HepG2 (cell line): Measurements from ENCODE around the gene CCT3. TPM values are rescaled to one million over a fixed set of nuclear protein-coding genes. Genes with fewer than 3 reads are reported as not detected.

Experiments
- AHR ChIP-seq: IDR thresholded peaks from 2 replicates; pipeline ENCODE4 v1.6.1; 2018; ENCODE audit warnings: missing genetic modification reagents, missing compliant biosample characterization
- ARHGAP35 ChIP-seq: sonication (generic); formaldehyde crosslinking; IDR thresholded peaks from 2 replicates; pipeline ENCODE4 v1.9.0; 2022; ENCODE audit warnings: mild to moderate bottlenecking, inconsistent platforms, moderate library complexity, missing genetic modification reagents, borderline replicate concordance
- GZF1 ChIP-seq: sonication (generic); formaldehyde crosslinking; IDR thresholded peaks from 2 replicates; pipeline ENCODE4 v1.5.1; 2020; ENCODE audit warnings: mild to moderate bottlenecking, missing genetic modification reagents
- HNRNPUL1 ChIP-seq: fragments of 200-400 bp; formaldehyde crosslinking; IDR thresholded peaks from 2 replicates; pipeline ENCODE4 v1.6.1; 2017; ENCODE audit warnings: low read depth, mild to moderate bottlenecking, low read length, moderate library complexity
- IRF2 ChIP-seq: IDR thresholded peaks from 2 replicates; pipeline ENCODE4 v1.6.1; 2018; ENCODE audit warnings: missing genetic modification reagents, missing compliant biosample characterization
- IRX3 ChIP-seq: sonication (generic); formaldehyde crosslinking; IDR thresholded peaks from 2 replicates; pipeline ENCODE4 v1.8.1; 2023; ENCODE audit warnings: mild to moderate bottlenecking, low read depth, missing genetic modification reagents, borderline replicate concordance
- NFIB ChIP-seq: sonication (generic); formaldehyde crosslinking; IDR thresholded peaks from 2 replicates; pipeline ENCODE4 v1.9.0; 2021; ENCODE audit warnings: missing genetic modification reagents, mild to moderate bottlenecking, borderline replicate concordance
- ZNF484 ChIP-seq: sonication (generic); formaldehyde crosslinking; IDR thresholded peaks from 2 replicates; pipeline ENCODE4 v1.5.1; 2020; ENCODE audit warnings: mild to moderate bottlenecking, low read depth, missing genetic modification reagents, borderline replicate concordance
- ZNF512B ChIP-seq: sonication (generic); formaldehyde crosslinking; IDR thresholded peaks from 2 replicates; pipeline ENCODE4 v1.5.1; 2020; ENCODE audit warnings: missing genetic modification reagents, mild to moderate bottlenecking, borderline replicate concordance
- ZNF513 ChIP-seq: sonication (generic); formaldehyde crosslinking; conservative IDR thresholded peaks from 2 replicates; pipeline ENCODE4 v1.5.0; 2020; ENCODE audit warnings: missing genetic modification reagents
- ZNF775 ChIP-seq: sonication (generic); formaldehyde crosslinking; IDR thresholded peaks from 2 replicates; pipeline ENCODE4 v1.4.0; 2020; ENCODE audit warnings: missing genetic modification reagents, mild to moderate bottlenecking, moderate library complexity, borderline replicate concordance
- polyA plus RNA-seq, 8 experiments: library from polyadenylated mRNA; depleted of rRNA in 3 of 8; stranded (reverse) in 7 of 8; unstranded in 1 of 8; fragments of >200 nt; fragmentation: Illumina TruSeq in 4 of 8; extraction: Trizol in 4 of 8; gene quantifications; 2 replicates each; pipeline versions ENCODE4 v1.2.1 to v1.2.3, GENCODE V29; 2011 to 2016; ENCODE audit warnings: low read depth in 4 of 8, missing spikeins in 1 of 8, mixed read lengths in 1 of 8; ENCODE audit not compliant: insufficient read depth in 1 of 8
- total RNA-seq, 5 experiments: library from RNA; depleted of rRNA; stranded (reverse); fragments of >200 nt; fragmentation: Illumina TruSeq; extraction: Trizol; gene quantifications; 2 replicates each; pipeline ENCODE4 v1.2.3, GENCODE V29; 2016; ENCODE audit warnings: low read depth in 1 of 5
- TF ChIP-seq, protein P1 (sequence below): sonication (generic); formaldehyde crosslinking; IDR thresholded peaks from 2 replicates; pipeline ENCODE4 v1.5.0; 2020; ENCODE audit warnings: missing genetic modification reagents
- TF ChIP-seq, protein P2 (sequence below): sonication (generic); formaldehyde crosslinking; IDR thresholded peaks from 2 replicates; pipeline ENCODE4 v1.5.0; 2020; ENCODE audit warnings: mild to moderate bottlenecking, missing genetic modification reagents, borderline replicate concordance
- TF ChIP-seq, protein P3 (sequence below): sonication (generic); formaldehyde crosslinking; IDR thresholded peaks from 2 replicates; pipeline ENCODE4 v1.9.0; 2022; ENCODE audit warnings: low read depth, missing genetic modification reagents

CCT3 gene
- total and polyA plus RNA-seq, 2 of the 13 experiments (the other 11 are each of a cell fraction or from before 2014, with no cell fraction given) = 319 to 615 TPM

DNA sequence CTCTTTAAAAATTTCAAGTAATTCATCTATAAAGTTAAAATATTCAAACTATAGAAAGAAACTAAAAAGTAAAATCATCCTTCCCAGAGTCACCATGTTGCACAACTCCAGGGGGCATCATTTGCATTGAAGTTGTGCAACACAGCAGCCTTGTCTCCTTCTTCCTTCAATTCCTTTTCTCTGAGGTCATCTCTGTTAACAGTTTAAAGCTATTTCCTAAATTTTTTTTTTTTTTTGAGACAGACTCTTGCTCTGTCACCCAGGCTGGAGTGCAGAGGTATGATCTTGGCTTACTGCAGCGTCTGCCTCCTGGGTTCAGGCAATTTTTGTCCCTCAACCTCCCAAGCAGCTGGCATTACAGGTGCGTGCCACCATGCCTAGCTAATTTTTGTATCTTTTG lies 38.1 kb upstream of the CCT3 start (continued):
- TF ChIP-seq ZNF484 (CRISPR knock-in tag) (no peak), ZNF775 (no peak), ZNF513 (CRISPR knock-in tag) (no peak), IRX3 (no peak), IRF2 (no peak), GZF1 (CRISPR knock-in tag) (no peak), AHR (CRISPR knock-in tag) (no peak), ZNF512B (CRISPR knock-in tag) (no peak), ARHGAP35 (CRISPR knock-in tag) (no peak), NFIB (CRISPR knock-in tag) (no peak), HNRNPUL1 (no peak)
- TF ChIP-seq, protein P1, sequence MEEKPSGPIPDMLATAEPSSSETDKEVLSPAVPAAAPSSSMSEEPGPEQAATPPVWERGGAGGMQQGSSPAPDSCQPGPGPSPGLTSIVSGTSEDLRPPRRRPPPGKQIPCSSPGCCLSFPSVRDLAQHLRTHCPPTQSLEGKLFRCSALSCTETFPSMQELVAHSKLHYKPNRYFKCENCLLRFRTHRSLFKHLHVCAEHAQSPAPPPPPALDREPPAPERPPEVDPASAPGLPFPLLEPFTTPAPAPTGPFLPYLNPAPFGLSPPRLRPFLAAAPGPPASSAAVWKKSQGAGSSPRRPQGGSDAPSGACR (CRISPR knock-in tag) = no peak
- TF ChIP-seq, protein P2, sequence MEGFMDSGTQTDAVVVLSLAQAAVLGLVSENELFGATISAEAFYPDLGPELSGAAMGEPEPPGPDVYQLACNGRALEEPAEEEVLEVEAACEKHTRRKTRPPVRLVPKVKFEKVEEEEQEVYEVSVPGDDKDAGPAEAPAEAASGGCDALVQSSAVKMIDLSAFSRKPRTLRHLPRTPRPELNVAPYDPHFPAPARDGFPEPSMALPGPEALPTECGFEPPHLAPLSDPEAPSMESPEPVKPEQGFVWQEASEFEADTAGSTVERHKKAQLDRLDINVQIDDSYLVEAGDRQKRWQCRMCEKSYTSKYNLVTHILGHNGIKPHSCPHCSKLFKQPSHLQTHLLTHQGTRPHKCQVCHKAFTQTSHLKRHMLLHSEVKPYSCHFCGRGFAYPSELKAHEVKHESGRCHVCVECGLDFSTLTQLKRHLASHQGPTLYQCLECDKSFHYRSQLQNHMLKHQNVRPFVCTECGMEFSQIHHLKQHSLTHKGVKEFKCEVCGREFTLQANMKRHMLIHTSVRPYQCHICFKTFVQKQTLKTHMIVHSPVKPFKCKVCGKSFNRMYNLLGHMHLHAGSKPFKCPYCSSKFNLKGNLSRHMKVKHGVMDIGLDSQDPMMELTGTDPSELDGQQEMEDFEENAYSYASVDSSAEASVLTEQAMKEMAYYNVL (CRISPR knock-in tag) = no peak
- TF ChIP-seq, protein P3, sequence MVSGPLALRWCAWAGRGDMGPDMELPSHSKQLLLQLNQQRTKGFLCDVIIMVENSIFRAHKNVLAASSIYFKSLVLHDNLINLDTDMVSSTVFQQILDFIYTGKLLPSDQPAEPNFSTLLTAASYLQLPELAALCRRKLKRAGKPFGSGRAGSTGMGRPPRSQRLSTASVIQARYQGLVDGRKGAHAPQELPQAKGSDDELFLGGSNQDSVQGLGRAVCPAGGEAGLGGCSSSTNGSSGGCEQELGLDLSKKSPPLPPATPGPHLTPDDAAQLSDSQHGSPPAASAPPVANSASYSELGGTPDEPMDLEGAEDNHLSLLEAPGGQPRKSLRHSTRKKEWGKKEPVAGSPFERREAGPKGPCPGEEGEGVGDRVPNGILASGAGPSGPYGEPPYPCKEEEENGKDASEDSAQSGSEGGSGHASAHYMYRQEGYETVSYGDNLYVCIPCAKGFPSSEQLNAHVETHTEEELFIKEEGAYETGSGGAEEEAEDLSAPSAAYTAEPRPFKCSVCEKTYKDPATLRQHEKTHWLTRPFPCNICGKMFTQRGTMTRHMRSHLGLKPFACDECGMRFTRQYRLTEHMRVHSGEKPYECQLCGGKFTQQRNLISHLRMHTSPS = no peak
